Astrocyte (in vitro differentiated cells and primary cell): ENCODE data around the gene DUS4L. TPM values are rescaled to one million over a fixed set of nuclear protein-coding genes. Genes with fewer than 3 reads are reported as not detected.

Experiments used
- DNase-seq: peaks from one replicate; pipeline ENCODE4 v3.0.0-alpha.2; 2010; ENCODE audit warnings: low read depth
- FAIRE-seq: peaks from 2 replicates; lab custom pipeline; 2011; peaks lifted over from hg19 to GRCh38; lab: Jason Lieb, UNC
- H2AFZ ChIP-seq: 2 replicates; pipeline ENCODE4 v1.6.0; 2012; ENCODE audit warnings: low read depth, low read length, inconsistent platforms
- H3K27ac ChIP-seq: 2 replicates; pipeline ENCODE4 v1.5.1; 2011; ENCODE audit warnings: low read depth, low read length, inconsistent platforms
- H3K27me3 ChIP-seq: 2 replicates; pipeline ENCODE4 v1.6.0; 2011; ENCODE audit warnings: low read length, inconsistent platforms; ENCODE audit not compliant: insufficient read depth
- H3K36me3 ChIP-seq: 2 replicates; pipeline ENCODE4 v1.5.1; 2011; ENCODE audit warnings: low read length, inconsistent platforms; ENCODE audit not compliant: insufficient read depth
- H3K4me1 ChIP-seq: 2 replicates; pipeline ENCODE4 v1.5.1; 2011; ENCODE audit warnings: low read length, inconsistent platforms; ENCODE audit not compliant: insufficient read depth
- H3K4me2 ChIP-seq: 2 replicates; pipeline ENCODE4 v1.6.0; 2012; ENCODE audit warnings: low read length, inconsistent platforms
- H3K4me3 ChIP-seq: 2 replicates; pipeline ENCODE4 v1.5.1; 2011; ENCODE audit warnings: low read depth, mild to moderate bottlenecking, low read length, inconsistent platforms; ENCODE audit not compliant: insufficient read depth
- H3K79me2 ChIP-seq: 2 replicates; pipeline ENCODE4 v1.6.0; 2012; ENCODE audit warnings: mild to moderate bottlenecking, low read length, inconsistent platforms; ENCODE audit not compliant: insufficient read depth
- H3K9ac ChIP-seq: 2 replicates; pipeline ENCODE4 v1.6.0; 2012; ENCODE audit warnings: mild to moderate bottlenecking, low read length, inconsistent platforms
- H3K9me3 ChIP-seq: 2 replicates; pipeline ENCODE4 v1.5.1; 2012; ENCODE audit warnings: low read depth, mild to moderate bottlenecking, low read length, inconsistent platforms; ENCODE audit not compliant: insufficient read depth
- H4K20me1 ChIP-seq: 2 replicates; pipeline ENCODE4 v1.6.0; 2012; ENCODE audit warnings: low read length, inconsistent platforms; ENCODE audit not compliant: insufficient read depth
- H3K27ac Mint-ChIP-seq: one replicate; pipeline ENCODE4 v1.8.0; 2021; ENCODE audit warnings: mild to moderate bottlenecking, mixed read lengths; ENCODE audit not compliant: unreplicated experiment
- H3K27me3 Mint-ChIP-seq: one replicate; pipeline ENCODE4 v1.8.0; 2021; ENCODE audit warnings: low read depth, mixed read lengths; ENCODE audit not compliant: unreplicated experiment
- H3K36me3 Mint-ChIP-seq: one replicate; pipeline ENCODE4 v1.8.0; 2021; ENCODE audit warnings: low read depth, mixed read lengths; ENCODE audit not compliant: unreplicated experiment
- H3K4me1 Mint-ChIP-seq: one replicate; pipeline ENCODE4 v1.8.0; 2021; ENCODE audit warnings: low read depth, mixed read lengths; ENCODE audit not compliant: unreplicated experiment
- H3K4me3 Mint-ChIP-seq: one replicate; pipeline ENCODE4 v1.8.0; 2021; ENCODE audit warnings: mild to moderate bottlenecking, moderate library complexity, mixed read lengths; ENCODE audit not compliant: unreplicated experiment
- H3K9me3 Mint-ChIP-seq: one replicate; pipeline ENCODE4 v1.8.0; 2021; ENCODE audit warnings: mild to moderate bottlenecking, mixed read lengths; ENCODE audit not compliant: unreplicated experiment
- EZH2 ChIP-seq: IDR thresholded peaks from 2 replicates; pipeline ENCODE4 v1.6.1; 2012; ENCODE audit warnings: mild to moderate bottlenecking, low read length, inconsistent platforms; ENCODE audit not compliant: insufficient read depth
- total RNA-seq: library from RNA; stranded (reverse); gene quantifications from 2 replicates; pipeline ENCODE4 v1.2.1, GENCODE V29; 2021
- TF ChIP-seq, protein P1 (sequence below): IDR thresholded peaks from 2 replicates; pipeline ENCODE4 v1.5.1; 2011; ENCODE audit warnings: low read depth, mild to moderate bottlenecking, inconsistent platforms, low read length, moderate library complexity; ENCODE audit not compliant: insufficient read depth

Gene DUS4L
- total RNA-seq, 1 donor from 2014 or later, result 6.3 TPM

DNA sequence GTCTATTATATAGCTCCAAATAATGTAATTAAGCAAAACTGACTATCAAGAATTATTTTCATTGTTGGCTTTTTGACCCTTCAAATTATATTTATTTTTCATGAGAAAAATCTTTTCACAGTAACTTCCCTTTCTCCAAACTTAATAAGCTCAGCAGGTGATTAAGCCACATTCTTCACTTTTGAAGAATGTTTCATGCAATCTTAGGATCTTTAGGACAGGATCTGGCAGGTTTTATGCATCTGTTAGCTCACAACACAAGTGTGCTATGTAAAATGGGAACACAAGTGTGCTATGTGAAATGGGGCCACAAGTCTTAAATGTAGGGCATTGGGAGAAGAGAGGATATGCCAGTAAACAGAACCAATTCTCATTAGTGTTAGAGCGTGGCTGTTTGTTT lies 42.5 kb downstream of the DUS4L start:
- H2AFZ ChIP-seq, result no peak overlapping the region
- TF ChIP-seq, protein P1, sequence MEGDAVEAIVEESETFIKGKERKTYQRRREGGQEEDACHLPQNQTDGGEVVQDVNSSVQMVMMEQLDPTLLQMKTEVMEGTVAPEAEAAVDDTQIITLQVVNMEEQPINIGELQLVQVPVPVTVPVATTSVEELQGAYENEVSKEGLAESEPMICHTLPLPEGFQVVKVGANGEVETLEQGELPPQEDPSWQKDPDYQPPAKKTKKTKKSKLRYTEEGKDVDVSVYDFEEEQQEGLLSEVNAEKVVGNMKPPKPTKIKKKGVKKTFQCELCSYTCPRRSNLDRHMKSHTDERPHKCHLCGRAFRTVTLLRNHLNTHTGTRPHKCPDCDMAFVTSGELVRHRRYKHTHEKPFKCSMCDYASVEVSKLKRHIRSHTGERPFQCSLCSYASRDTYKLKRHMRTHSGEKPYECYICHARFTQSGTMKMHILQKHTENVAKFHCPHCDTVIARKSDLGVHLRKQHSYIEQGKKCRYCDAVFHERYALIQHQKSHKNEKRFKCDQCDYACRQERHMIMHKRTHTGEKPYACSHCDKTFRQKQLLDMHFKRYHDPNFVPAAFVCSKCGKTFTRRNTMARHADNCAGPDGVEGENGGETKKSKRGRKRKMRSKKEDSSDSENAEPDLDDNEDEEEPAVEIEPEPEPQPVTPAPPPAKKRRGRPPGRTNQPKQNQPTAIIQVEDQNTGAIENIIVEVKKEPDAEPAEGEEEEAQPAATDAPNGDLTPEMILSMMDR, result no peak
- TF ChIP-seq EZH2, result no peak
- FAIRE-seq (no peak), DNase-seq (no peak)
- Mint-ChIP-seq H3K4me3 (no peak overlapping the region), H3K4me1 (no peaks in the 10 kb centered on the region), H3K27ac (no peak overlapping the region), H3K36me3 (peaks cover 5% of the 10 kb centered on the region), H3K9me3 (no peaks in the 10 kb centered on the region), H3K27me3 (no peaks in the 10 kb centered on the region)
- H3K9ac ChIP-seq, result no peak overlapping the region
- H4K20me1 ChIP-seq, result no peaks in the 10 kb centered on the region
- no peaks in the 10 kb centered on the region for H3K79me2 ChIP-seq
- H3K4me1 ChIP-seq, result no peaks in the 10 kb centered on the region
- H3K27me3 ChIP-seq, result no peaks in the 10 kb centered on the region
- no peak overlapping the region for H3K4me3 ChIP-seq
- H3K36me3 ChIP-seq, result peaks cover 16% of the 10 kb centered on the region
- no peaks in the 10 kb centered on the region for H3K9me3 ChIP-seq
- H3K4me2 ChIP-seq, result no peak overlapping the region
- H3K27ac ChIP-seq, result no peak overlapping the region

GRCh38 chr7:107609811-107610261 lies 46.1 kb downstream of the DUS4L start:
- no peak overlapping the region for H3K27ac ChIP-seq
- no peaks in the 10 kb centered on the region for H3K9me3 ChIP-seq
- TF ChIP-seq EZH2, result no peak
- TF ChIP-seq, protein P1, result no peak
- H3K9ac ChIP-seq, result no peak overlapping the region
- H3K4me2 ChIP-seq, result no peak overlapping the region
- Mint-ChIP-seq H3K36me3 (peaks cover 6% of the 10 kb centered on the region), H3K4me1 (no peaks in the 10 kb centered on the region), H3K9me3 (no peaks in the 10 kb centered on the region), H3K27ac (no peak overlapping the region), H3K27me3 (no peaks in the 10 kb centered on the region), H3K4me3 (no peak overlapping the region)
- no peaks in the 10 kb centered on the region for H3K27me3 ChIP-seq
- H2AFZ ChIP-seq, result no peak overlapping the region
- H3K4me3 ChIP-seq, result no peak overlapping the region
- DNase-seq (no peak), FAIRE-seq (no peak)
- peaks cover 16% of the 10 kb centered on the region for H3K36me3 ChIP-seq
- no peaks in the 10 kb centered on the region for H3K79me2 ChIP-seq
- H4K20me1 ChIP-seq, result no peaks in the 10 kb centered on the region
- H3K4me1 ChIP-seq, result no peaks in the 10 kb centered on the region

DNA sequence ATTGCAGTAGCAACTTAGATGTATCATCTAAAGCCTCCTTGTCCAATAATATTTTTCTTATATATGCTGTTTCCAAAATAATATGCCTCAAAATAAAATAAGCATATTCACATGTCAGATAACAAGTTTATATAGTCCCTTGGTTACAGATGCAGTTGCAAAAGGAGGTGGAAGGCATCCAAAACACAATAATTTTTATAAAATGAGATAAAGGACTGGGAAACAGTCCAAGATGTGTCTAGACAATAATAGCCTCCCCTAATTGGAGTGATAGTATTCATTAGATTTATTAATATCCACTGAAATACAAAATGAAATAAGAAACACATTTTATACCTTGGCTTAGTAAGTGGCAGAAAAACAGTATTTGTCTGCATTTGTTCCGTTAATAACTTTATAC lies 46.6 kb downstream of the DUS4L start:
- H3K4me3 ChIP-seq, result no peak overlapping the region
- H3K27ac ChIP-seq, result no peak overlapping the region
- H3K27me3 ChIP-seq, result no peaks in the 10 kb centered on the region
- H3K4me2 ChIP-seq, result no peak overlapping the region
- H3K4me3 Mint-ChIP-seq, result no peak overlapping the region
- DNase-seq (no peak), FAIRE-seq (no peak)
- peaks cover 6% of the 10 kb centered on the region for H3K36me3 Mint-ChIP-seq
- H3K9me3 ChIP-seq, result no peaks in the 10 kb centered on the region
- no peaks in the 10 kb centered on the region for H3K79me2 ChIP-seq
- H3K9ac ChIP-seq, result no peak overlapping the region
- no peak overlapping the region for H2AFZ ChIP-seq
- TF ChIP-seq, protein P1, result no peak
- TF ChIP-seq EZH2, result no peak
- H3K36me3 ChIP-seq, result peaks cover 16% of the 10 kb centered on the region
- no peak overlapping the region for H3K27ac Mint-ChIP-seq
- H3K4me1 Mint-ChIP-seq, result no peaks in the 10 kb centered on the region
- H4K20me1 ChIP-seq, result no peaks in the 10 kb centered on the region
- H3K4me1 ChIP-seq, result no peaks in the 10 kb centered on the region
- no peaks in the 10 kb centered on the region for H3K9me3 Mint-ChIP-seq
- H3K27me3 Mint-ChIP-seq, result no peaks in the 10 kb centered on the region
